HCT116 (cell line): Measurements from ENCODE around the gene LCK. TPM values are rescaled to one million over a fixed set of nuclear protein-coding genes. Genes with fewer than 3 reads are reported as not detected.

Experiments used
- ATAC-seq: fragments of 200-7000 bp; cut with Tn5 transposase; 2 replicates; pipeline ENCODE4 v1.9.1; 2020; ENCODE audit warnings: mild to moderate bottlenecking, moderate library complexity
- BruUV-seq: library from RNA; stranded (reverse); fragments of 400-500 nt; replicated peaks from 2 replicates; lab custom pipeline; 2021; lab: Mats Ljungman, UMichigan
- CTCF ChIA-PET: fragments of 300-600 bp; sonication (Branson Sonifier 250); formaldehyde crosslinking; loops from one replicate; lab custom pipeline; 2021; ENCODE audit warnings: antibody characterized with exemption; lab: Charles Lee
- POLR2A ChIA-PET: fragments of 300-600, 350-600 bp; sonication (Branson Sonifier 250); formaldehyde crosslinking; loops from one replicate; lab custom pipeline; 2021; ENCODE audit warnings: antibody characterized with exemption; lab: Charles Lee
- RAD21 ChIA-PET, 2 experiments: fragments of 300-600 bp; sonication (Branson Sonifier 250); formaldehyde crosslinking; loops; one replicate each; lab custom pipeline; 2023; ENCODE audit warnings: low total read pairs in 2 of 2; ENCODE audit not compliant: uncharacterized antibody in 2 of 2, unreplicated experiment in 2 of 2, low non-redundant PET in 1 of 2; lab: Charles Lee
- DNase-seq: peaks from one replicate; pipeline ENCODE4 v3.0.0-alpha.2; 2010; ENCODE audit warnings: low read depth, low spot score
- H2AFZ ChIP-seq: fragments of 200-600 bp; shearing (Covaris generic), sonication (generic); 2 replicates; pipeline ENCODE4 v1.6.1; 2017; ENCODE audit warnings: low read depth, mixed run types, mixed read lengths, antibody characterized with exemption, low read length; ENCODE audit not compliant: poor library complexity, severe bottlenecking
- H3K27ac ChIP-seq: 2 replicates; pipeline ENCODE4 v1.5.1; 2012; ENCODE audit warnings: low read depth, low read length
- H3K27me3 ChIP-seq: fragments of 200-600 bp; sonication (generic); 2 replicates; pipeline ENCODE4 v1.6.1; 2016; ENCODE audit warnings: mixed run types, low read length, mixed read lengths; ENCODE audit not compliant: insufficient read depth
- H3K36me3 ChIP-seq, 2 experiments: fragments of 200-500 bp in 1 of 2; fragments of 200-600 bp in 1 of 2; sonication (Bioruptor generic) in 1 of 2; sonication (generic) in 1 of 2; 2 replicates each; pipeline versions ENCODE4 v1.5.1 to v1.6.1; 2014 to 2016; ENCODE audit warnings: low read length in 2 of 2, inconsistent platforms in 1 of 2, mixed read lengths in 1 of 2, mixed run types in 1 of 2; ENCODE audit not compliant: insufficient read depth in 2 of 2, control insufficient read depth in 1 of 2
- H3K4me1 ChIP-seq, 2 experiments: fragments of 200-600 bp in 1 of 2; sonication (generic) in 1 of 2; 2 replicates each; pipeline versions ENCODE4 v1.5.1 to v1.6.1; 2012 to 2017; ENCODE audit warnings: low read length in 2 of 2, inconsistent platforms in 1 of 2, mild to moderate bottlenecking in 1 of 2, mixed read lengths in 1 of 2, mixed run types in 1 of 2, moderate library complexity in 1 of 2; ENCODE audit not compliant: insufficient read depth in 2 of 2, control insufficient read depth in 1 of 2
- H3K4me2 ChIP-seq: fragments of 200-600 bp; sonication (generic); 2 replicates; pipeline ENCODE4 v1.6.1; 2017; ENCODE audit warnings: mixed run types, low read length, mixed read lengths
- H3K4me3 ChIP-seq, 2 experiments: fragments of 200-600 bp in 1 of 2; sonication (generic) in 1 of 2; replicated peaks in 1 of 2; 2 replicates each; pipeline ENCODE4 v1.5.1; 2011 to 2016; ENCODE audit warnings: low read length in 2 of 2, control low read depth in 1 of 2, low read depth in 1 of 2, mild to moderate bottlenecking in 1 of 2, mixed read lengths in 1 of 2, mixed run types in 1 of 2
- H3K79me2 ChIP-seq: fragments of 200-600 bp; sonication (generic); 2 replicates; pipeline ENCODE4 v1.6.1; 2017; ENCODE audit warnings: mild to moderate bottlenecking, mixed run types, low read length, moderate library complexity, mixed read lengths; ENCODE audit not compliant: insufficient read depth
- H3K9ac ChIP-seq: fragments of 200-600 bp; sonication (generic); 2 replicates; pipeline ENCODE4 v1.6.1; 2016; ENCODE audit warnings: low read length, mixed read lengths
- H3K9me2 ChIP-seq: fragments of 200-600 bp; sonication (generic), shearing (Covaris generic); 2 replicates; pipeline ENCODE4 v1.6.1; 2017; ENCODE audit warnings: mixed run types, mild to moderate bottlenecking, moderate library complexity; ENCODE audit not compliant: insufficient read depth
- H3K9me3 ChIP-seq, 2 experiments: fragments of 200-500 bp in 1 of 2; fragments of 200-600 bp in 1 of 2; sonication (Bioruptor generic) in 1 of 2; sonication (generic) in 1 of 2; 2 replicates each; pipeline ENCODE4 v1.6.1; 2014 to 2017; ENCODE audit warnings: low read length in 2 of 2, mixed read lengths in 2 of 2, inconsistent platforms in 1 of 2, low read depth in 1 of 2, mild to moderate bottlenecking in 1 of 2, mixed run types in 1 of 2, moderate library complexity in 1 of 2; ENCODE audit not compliant: control insufficient read depth in 1 of 2, insufficient read depth in 1 of 2
- H4K20me1 ChIP-seq: fragments of 200-600 bp; sonication (generic), shearing (Covaris generic); 2 replicates; pipeline ENCODE4 v1.6.1; 2017; ENCODE audit warnings: mixed run types, mild to moderate bottlenecking, moderate library complexity; ENCODE audit not compliant: insufficient read depth
- EGR1 ChIP-seq: IDR thresholded peaks from 2 replicates; pipeline ENCODE4 v1.6.1; 2012; ENCODE audit warnings: low read depth
- EZH2 ChIP-seq: fragments of 200-600 bp; sonication (generic); IDR thresholded peaks from 2 replicates; pipeline ENCODE4 v1.6.1; 2017; ENCODE audit warnings: antibody characterized with exemption, mixed run types
- FOSL1 ChIP-seq: IDR thresholded peaks from 2 replicates; pipeline ENCODE4 v1.6.1; 2012; ENCODE audit warnings: low read depth
- JUND ChIP-seq: IDR thresholded peaks from 2 replicates; pipeline ENCODE4 v1.6.1; 2012
- RAD21 ChIP-seq: IDR thresholded peaks from 2 replicates; pipeline ENCODE4 v1.6.1; 2012; ENCODE audit warnings: low read depth, mild to moderate bottlenecking
- REST ChIP-seq: IDR thresholded peaks from 2 replicates; pipeline ENCODE4 v1.6.1; 2012; ENCODE audit warnings: low read depth
- SP1 ChIP-seq: IDR thresholded peaks from 2 replicates; pipeline ENCODE4 v1.6.1; 2012; ENCODE audit warnings: low read depth
- TCF7L2 ChIP-seq: IDR thresholded peaks from 2 replicates; pipeline ENCODE4 v1.7.0; 2011; ENCODE audit warnings: borderline replicate concordance, inconsistent platforms; ENCODE audit not compliant: insufficient read depth, insufficient read length; ENCODE audit errors: extremely low read depth
- YY1 ChIP-seq: IDR thresholded peaks from 2 replicates; pipeline ENCODE4 v1.6.1; 2011; ENCODE audit warnings: low read length, low read depth, moderate library complexity, mild to moderate bottlenecking; ENCODE audit not compliant: insufficient replicate concordance; ENCODE audit errors: extremely low read depth
- ZFX ChIP-seq: fragments of 450-650 bp; IDR thresholded peaks from 2 replicates; pipeline ENCODE4 v1.6.1; 2017
- ZNF274 ChIP-seq: fragments of 200-500 bp; sonication (Bioruptor generic); IDR thresholded peaks from 2 replicates; pipeline ENCODE4 v1.6.1; 2014; ENCODE audit warnings: mild to moderate bottlenecking, low read depth, low read length, inconsistent platforms
- intact Hi-C: fragments of 100-400 bp; cut with micrococcal nuclease; formaldehyde crosslinking; loops from 2 replicates; pipeline ENCODE4 v1.10.0; 2022
- total RNA-seq: library from RNA; stranded (reverse); gene quantifications from one replicate; pipeline ENCODE4 v1.2.1, GENCODE V29; 2021; ENCODE audit not compliant: unreplicated experiment
- TF ChIP-seq, protein P1 (sequence below): IDR thresholded peaks from 2 replicates; pipeline ENCODE4 v1.6.1; 2012
- TF ChIP-seq, protein P2 (sequence below): IDR thresholded peaks from 2 replicates; pipeline ENCODE4 v1.6.1; 2012
- TF ChIP-seq, protein P3 (sequence below): IDR thresholded peaks from 2 replicates; pipeline ENCODE4 v1.6.1; 2011; ENCODE audit warnings: mild to moderate bottlenecking, low read length, moderate library complexity; ENCODE audit not compliant: insufficient replicate concordance; ENCODE audit errors: extremely low read depth

LCK gene
- total RNA-seq, 1 experiment from 2014 or later: 0.79 TPM

- ChIA-PET CTCF (interaction anchor here (1.6 kb wide), 1 partner anchor 9 kb away, joined by 3 read pairs; no protein-coding TSS in a partner anchor), RAD21 (no interaction called here), POLR2A (interaction anchor here (1.9 kb wide), 1 partner anchor 155 kb away, joined by 5 read pairs; the partner anchor contains the start of gene BSDC1)
- H3K79me2 ChIP-seq: no peaks in the 10 kb centered on the region
- H3K9ac ChIP-seq: no peak overlapping the region
- no peaks in the 10 kb centered on the region for H3K9me2 ChIP-seq
- H3K27ac ChIP-seq: peak overlapping the region; percentile 87; the same call in 1 of the 2 replicates
- no peaks in the 10 kb centered on the region for H3K9me3 ChIP-seq
- H3K4me3 ChIP-seq: no peak overlapping the region
- no peaks in the 10 kb centered on the region for H4K20me1 ChIP-seq
- no peak overlapping the region for H2AFZ ChIP-seq
- no peaks in the 10 kb centered on the region for H3K27me3 ChIP-seq
- no peak for ATAC-seq
- H3K36me3 ChIP-seq: no peaks in the 10 kb centered on the region
- TF ChIP-seq JUND (no peak), TCF7L2 (no peak), ZFX (no peak)
- H3K4me2 ChIP-seq: no peak overlapping the region
- H3K4me1 ChIP-seq: peaks cover 20 to 45% of the 10 kb centered on the region in 2 experiments
- no peak for DNase-seq
- intact Hi-C loops: no loop called here
- TSS peak; percentile 35 for BruUV-seq
Measured at GRCh38 chr1:32239337-32239736, 11.7 kb upstream of the LCK start.

- BruUV-seq: no TSS peak
- H3K9me3 ChIP-seq: no peaks in the 10 kb centered on the region
- no peak for ATAC-seq
- intact Hi-C loops: no loop called here
- ChIA-PET RAD21 (no interaction called here), POLR2A (interaction anchor here (0.8 to 2.1 kb wide), 4 partner anchors 15 to 155 kb away, joined by 3 to 8 read pairs (median 4); partner anchors contain the start of genes BSDC1 and HDAC1), CTCF (interaction anchor here (1.1 kb wide), 1 partner anchor 9 kb away, joined by 3 read pairs; no protein-coding TSS in a partner anchor)
- peak overlapping the region; percentile 60 for H3K9ac ChIP-seq
- DNase-seq: no peak
- no peaks in the 10 kb centered on the region for H3K27me3 ChIP-seq
- peak overlapping the region; percentile 94 for H3K4me2 ChIP-seq
- peak overlapping the region; percentile 62 to 72; a peak in 3 of 4 replicates for H3K4me3 ChIP-seq
- H4K20me1 ChIP-seq: no peaks in the 10 kb centered on the region
- peak overlapping the region; percentile 87 for H3K27ac ChIP-seq
- no peaks in the 10 kb centered on the region for H3K36me3 ChIP-seq
- no peaks in the 10 kb centered on the region for H3K9me2 ChIP-seq
- peaks cover 20 to 45% of the 10 kb centered on the region in 2 experiments for H3K4me1 ChIP-seq
- no peaks in the 10 kb centered on the region for H3K79me2 ChIP-seq
- H2AFZ ChIP-seq: no peak overlapping the region
- TF ChIP-seq EZH2 (no peak), EGR1 (no peak), RAD21 (no peak), REST (no peak), FOSL1 (no peak), YY1 (no peak), SP1 (no peak), ZNF274 (no peak)
- TF ChIP-seq, protein P1, sequence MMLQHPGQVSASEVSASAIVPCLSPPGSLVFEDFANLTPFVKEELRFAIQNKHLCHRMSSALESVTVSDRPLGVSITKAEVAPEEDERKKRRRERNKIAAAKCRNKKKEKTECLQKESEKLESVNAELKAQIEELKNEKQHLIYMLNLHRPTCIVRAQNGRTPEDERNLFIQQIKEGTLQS: no peak
- TF ChIP-seq, protein P2, sequence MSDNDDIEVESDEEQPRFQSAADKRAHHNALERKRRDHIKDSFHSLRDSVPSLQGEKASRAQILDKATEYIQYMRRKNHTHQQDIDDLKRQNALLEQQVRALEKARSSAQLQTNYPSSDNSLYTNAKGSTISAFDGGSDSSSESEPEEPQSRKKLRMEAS: no peak
- TF ChIP-seq, protein P3, sequence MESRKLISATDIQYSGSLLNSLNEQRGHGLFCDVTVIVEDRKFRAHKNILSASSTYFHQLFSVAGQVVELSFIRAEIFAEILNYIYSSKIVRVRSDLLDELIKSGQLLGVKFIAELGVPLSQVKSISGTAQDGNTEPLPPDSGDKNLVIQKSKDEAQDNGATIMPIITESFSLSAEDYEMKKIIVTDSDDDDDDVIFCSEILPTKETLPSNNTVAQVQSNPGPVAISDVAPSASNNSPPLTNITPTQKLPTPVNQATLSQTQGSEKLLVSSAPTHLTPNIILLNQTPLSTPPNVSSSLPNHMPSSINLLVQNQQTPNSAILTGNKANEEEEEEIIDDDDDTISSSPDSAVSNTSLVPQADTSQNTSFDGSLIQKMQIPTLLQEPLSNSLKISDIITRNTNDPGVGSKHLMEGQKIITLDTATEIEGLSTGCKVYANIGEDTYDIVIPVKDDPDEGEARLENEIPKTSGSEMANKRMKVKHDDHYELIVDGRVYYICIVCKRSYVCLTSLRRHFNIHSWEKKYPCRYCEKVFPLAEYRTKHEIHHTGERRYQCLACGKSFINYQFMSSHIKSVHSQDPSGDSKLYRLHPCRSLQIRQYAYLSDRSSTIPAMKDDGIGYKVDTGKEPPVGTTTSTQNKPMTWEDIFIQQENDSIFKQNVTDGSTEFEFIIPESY: no peak
Measured at GRCh38 chr1:32239790-32240139, 11.3 kb upstream of the LCK start.
